ENCODE data around the gene ATM.
"Not testable (repeated sequence)": the region's sequence is repeated elsewhere in the genome, so short reads cannot be mapped to it uniquely, and the experiment has no call there.

Gene ATM

GRCh38 chr11:108223348-108224149 lies 682 bp downstream of the ATM start:
- DNase-seq, result peak in 1 of 2 donors; percentile 61

GRCh38 chr11:108224366-108224765 lies 1.5 kb downstream of the ATM start:
- DNase-seq, result no peak

- peak; percentile 64 to 80 for DNase-seq
Observed at GRCh38 chr11:108224911-108225786, 2.3 kb downstream of the ATM start.

- DNase-seq, result no peak
Observed at GRCh38 chr11:108226036-108226435, 3.2 kb downstream of the ATM start.

- DNase-seq, result no peak
Observed at GRCh38 chr11:108228251-108228650, 5.4 kb downstream of the ATM start.

GRCh38 chr11:108233277-108233945 lies 10.5 kb downstream of the ATM start:
- DNase-seq, result no peak

- no peak for DNase-seq
Observed at GRCh38 chr11:108235192-108235591, 12.3 kb downstream of the ATM start.

- DNase-seq, result peak in 1 of 2 donors; percentile 23
Observed at GRCh38 chr11:108235633-108236032, 12.8 kb downstream of the ATM start.

GRCh38 chr11:108237058-108237481 lies 14.2 kb downstream of the ATM start:
- peak in 1 of 2 donors; percentile 55 for DNase-seq

- peak in 1 of 2 donors; percentile 46 for DNase-seq
Observed at GRCh38 chr11:108239076-108239475, 16.2 kb downstream of the ATM start.

GRCh38 chr11:108241330-108242037 lies 18.6 kb downstream of the ATM start:
- DNase-seq, result peak; percentile 38 to 44

- DNase-seq, result no peak
Observed at GRCh38 chr11:108242422-108242821, 19.6 kb downstream of the ATM start.

GRCh38 chr11:108246308-108246707 lies 23.4 kb downstream of the ATM start:
- no peak for DNase-seq

- no peak for DNase-seq
Observed at GRCh38 chr11:108246885-108247284, 24.0 kb downstream of the ATM start.

- DNase-seq, result no peak
Observed at GRCh38 chr11:108253176-108253575, 30.3 kb downstream of the ATM start.

GRCh38 chr11:108269583-108269982 lies 46.7 kb downstream of the ATM start:
- DNase-seq, result no peak

- not testable (repeated sequence) for DNase-seq
Observed at GRCh38 chr11:108276985-108277616, 54.2 kb downstream of the ATM start.

- no peak for DNase-seq
Observed at GRCh38 chr11:108278546-108278945, 55.7 kb downstream of the ATM start.

GRCh38 chr11:108278954-108279353 lies 56.1 kb downstream of the ATM start:
- no peak for DNase-seq

GRCh38 chr11:108286370-108286769 lies 63.5 kb downstream of the ATM start:
- no peak for DNase-seq

GRCh38 chr11:108286956-108287355 lies 64.1 kb downstream of the ATM start:
- no peak for DNase-seq

GRCh38 chr11:108289066-108289465 lies 66.2 kb downstream of the ATM start:
- DNase-seq, result not testable (repeated sequence)
